ENCODE data around the gene NEU4.

Gene NEU4

GRCh38 chr2:241835611-241836010 is 26.6 kb downstream of the NEU4 start:
- no peak for DNase-seq (ENCODE audit: low spot score)

GRCh38 chr2:241836292-241836691 is 27.3 kb downstream of the NEU4 start:
- no peak for DNase-seq (ENCODE audit: low spot score)

- DNase-seq (ENCODE audit: low spot score), result no peak
Observed at GRCh38 chr2:241837197-241837965, 28.4 kb downstream of the NEU4 start.

- no peak for DNase-seq (ENCODE audit: low spot score)
Observed at GRCh38 chr2:241841181-241842066, 32.4 kb downstream of the NEU4 start.

- DNase-seq (ENCODE audit: low spot score), result no peak
Observed at GRCh38 chr2:241842067-241842415, 33.0 kb downstream of the NEU4 start.

- no peak for DNase-seq (ENCODE audit: low spot score)
Observed at GRCh38 chr2:241842620-241843211, 33.7 kb downstream of the NEU4 start.

GRCh38 chr2:241843321-241844065 is 34.5 kb downstream of the NEU4 start:
- no peak for DNase-seq (ENCODE audit: low spot score)

- DNase-seq (ENCODE audit: low spot score), result no peak
Observed at GRCh38 chr2:241844066-241844728, 35.2 kb downstream of the NEU4 start.

GRCh38 chr2:241844831-241845578 is 36.0 kb downstream of the NEU4 start:
- DNase-seq (ENCODE audit: low spot score), result no peak

- DNase-seq (ENCODE audit: low spot score), result no peak
Observed at GRCh38 chr2:241846406-241846805, 37.4 kb downstream of the NEU4 start.

- DNase-seq (ENCODE audit: low spot score), result no peak
Observed at GRCh38 chr2:241848761-241849615, 40.0 kb downstream of the NEU4 start.

- no peak for DNase-seq (ENCODE audit: low spot score)
Observed at GRCh38 chr2:241849616-241850543, 40.9 kb downstream of the NEU4 start.

GRCh38 chr2:241850544-241851324 is 41.7 kb downstream of the NEU4 start:
- no peak for DNase-seq (ENCODE audit: low spot score)

- DNase-seq (ENCODE audit: low spot score), result no peak
Observed at GRCh38 chr2:241851325-241852115, 42.5 kb downstream of the NEU4 start.

- DNase-seq (ENCODE audit: low spot score), result no peak
Observed at GRCh38 chr2:241852116-241852980, 43.4 kb downstream of the NEU4 start.

- no peak for DNase-seq (ENCODE audit: low spot score)
Observed at GRCh38 chr2:241852981-241853631, 44.1 kb downstream of the NEU4 start.

All from globus pallidus (tissue), 1 donor.